GM12872 (cell line): ENCODE results near the gene FOXP1.

Experiments
- CTCF ChIP-seq: IDR thresholded peaks from 3 replicates; pipeline ENCODE4 v1.5.1; 2011; ENCODE audit warnings: low read depth, mild to moderate bottlenecking, low read length, moderate library complexity; ENCODE audit not compliant: insufficient read depth

Gene FOXP1

GRCh38 chr3:71616571-71617021 is 33.1 kb upstream of the FOXP1 start:
- TF ChIP-seq CTCF: no peak

- TF ChIP-seq CTCF: no peak
These were observed 31.3 kb upstream of the FOXP1 start for GRCh38 chr3:71614869-71615268.

GRCh38 chr3:71614426-71614825 is 30.9 kb upstream of the FOXP1 start:
- TF ChIP-seq CTCF: no peak

- no peak for TF ChIP-seq CTCF
These were observed 27.6 kb upstream of the FOXP1 start for GRCh38 chr3:71611099-71611498.

DNA sequence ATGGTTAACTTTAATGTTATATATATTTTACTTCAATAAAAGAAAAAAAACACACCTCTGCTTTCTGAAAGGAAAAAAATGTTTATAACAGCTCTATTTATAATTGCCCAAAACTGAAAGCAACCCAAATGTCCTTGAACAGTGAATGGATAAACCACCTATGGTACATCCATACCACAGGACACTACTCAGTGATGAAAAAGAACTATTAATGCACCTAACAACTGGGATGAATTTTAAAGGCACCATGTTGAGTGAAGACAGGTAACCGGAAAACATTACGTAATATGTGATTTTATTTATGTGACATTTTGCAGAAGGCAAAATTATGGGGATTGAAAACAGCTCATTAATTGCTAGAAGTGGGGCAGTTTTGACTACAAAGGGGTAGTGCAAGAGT is 23.8 kb upstream of the FOXP1 start:
- TF ChIP-seq CTCF: no peak

GRCh38 chr3:71606582-71606981 is 23.1 kb upstream of the FOXP1 start:
- no peak for TF ChIP-seq CTCF

DNA sequence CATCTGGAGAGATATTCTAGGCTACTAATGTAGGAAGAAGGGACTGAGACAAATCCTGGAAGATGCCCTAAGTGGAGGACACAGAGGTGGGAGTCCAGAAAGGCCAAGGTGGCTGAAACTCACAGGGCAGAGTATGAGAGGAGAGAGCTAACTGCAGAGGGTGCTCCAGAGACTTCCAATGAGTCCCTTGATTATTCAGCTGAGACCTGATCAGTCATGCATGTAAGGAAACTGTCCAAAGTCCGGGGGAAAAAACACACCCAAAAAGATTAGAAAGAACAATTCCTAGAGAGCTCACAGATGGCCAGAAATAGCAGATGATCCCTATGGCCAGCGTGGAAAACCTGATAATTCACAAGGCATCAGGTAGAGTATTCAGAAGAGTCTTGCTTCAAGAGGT is 18.7 kb upstream of the FOXP1 start:
- no peak for TF ChIP-seq CTCF

DNA sequence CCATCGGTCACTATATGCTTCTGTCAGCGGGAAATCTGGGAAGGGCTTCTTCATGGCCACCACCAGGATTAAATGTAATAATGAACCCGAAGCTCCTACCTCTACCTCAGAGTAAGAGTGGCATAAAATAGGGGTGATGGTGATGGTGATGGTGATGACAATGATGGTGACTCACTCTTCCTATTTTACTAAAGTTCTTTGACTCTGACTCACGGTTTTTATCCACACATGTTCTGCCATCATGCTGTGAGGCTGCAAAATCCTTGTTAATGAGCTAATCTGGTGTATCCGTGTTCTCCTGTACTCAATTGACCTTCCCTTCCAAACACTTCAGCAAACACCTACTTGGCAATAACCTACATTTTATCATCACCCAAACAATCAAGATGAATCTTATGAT is 18.3 kb upstream of the FOXP1 start:
- no peak for TF ChIP-seq CTCF
